ENCODE measurements around the gene WNT9A.
"Not testable (repeated sequence)": the region's sequence is repeated elsewhere in the genome, so short reads cannot be mapped to it uniquely, and the experiment has no call there.

WNT9A gene

GRCh38 chr1:227887697-227888403, 59.9 kb downstream of the WNT9A start:
- peak overlapping the region; percentile 56 to 68 for H3K4me3 ChIP-seq (ENCODE audit: low read depth in 1 of 2, low read length in 2 of 2)
- peak overlapping the region; percentile 76 for H3K9ac ChIP-seq (ENCODE audit: low read length)
- no peaks in the 10 kb centered on the region for H3K27me3 ChIP-seq (ENCODE audit: control insufficient read depth in 1 of 2, insufficient read depth in 2 of 2, low read length in 2 of 2)
- H3K27ac ChIP-seq (ENCODE audit: low read depth, low read length): peak overlapping the region; percentile 95
- H3K36me3 ChIP-seq (ENCODE audit: insufficient read depth, low read length): no peaks in the 10 kb centered on the region
- no peaks in the 10 kb centered on the region for H3K9me3 ChIP-seq (ENCODE audit: low read length)
- peaks cover 18% of the 10 kb centered on the region for H3K4me1 ChIP-seq (ENCODE audit: insufficient read depth, low read length)

- Histone ChIP-seq H3K27ac (ENCODE audit: low read depth, low read length) (peak overlapping the region; percentile 95), H3K27me3 (ENCODE audit: control insufficient read depth in 1 of 2, insufficient read depth in 2 of 2, low read length in 2 of 2) (no peaks in the 10 kb centered on the region), H3K36me3 (ENCODE audit: insufficient read depth, low read length) (no peaks in the 10 kb centered on the region), H3K4me3 (ENCODE audit: low read depth in 1 of 2, low read length in 2 of 2) (peak overlapping the region; percentile 56 to 68), H3K4me1 (ENCODE audit: insufficient read depth, low read length) (peaks cover 18% of the 10 kb centered on the region), H3K9ac (ENCODE audit: low read length) (peak overlapping the region; percentile 76), H3K9me3 (ENCODE audit: low read length) (no peaks in the 10 kb centered on the region)
Observed at GRCh38 chr1:227886993-227887696, 60.6 kb downstream of the WNT9A start.

- peaks cover 18% of the 10 kb centered on the region for H3K4me1 ChIP-seq (ENCODE audit: insufficient read depth, low read length)
- H3K9me3 ChIP-seq (ENCODE audit: low read length): no peaks in the 10 kb centered on the region
- no peaks in the 10 kb centered on the region for H3K27me3 ChIP-seq (ENCODE audit: control insufficient read depth in 1 of 2, insufficient read depth in 2 of 2, low read length in 2 of 2)
- peak overlapping the region; percentile 95 for H3K27ac ChIP-seq (ENCODE audit: low read depth, low read length)
- H3K36me3 ChIP-seq (ENCODE audit: insufficient read depth, low read length): no peaks in the 10 kb centered on the region
- H3K4me3 ChIP-seq (ENCODE audit: low read depth in 1 of 2, low read length in 2 of 2): peak overlapping the region; percentile 2 to 68
- no peak overlapping the region for H3K9ac ChIP-seq (ENCODE audit: low read length)
Observed at GRCh38 chr1:227886503-227886961, 61.2 kb downstream of the WNT9A start.

- H3K27ac ChIP-seq (ENCODE audit: low read depth, low read length): peak overlapping the region; percentile 95
- no peaks in the 10 kb centered on the region for H3K9me3 ChIP-seq (ENCODE audit: low read length)
- peak overlapping the region; percentile 2 to 68 for H3K4me3 ChIP-seq (ENCODE audit: low read depth in 1 of 2, low read length in 2 of 2)
- H3K27me3 ChIP-seq (ENCODE audit: control insufficient read depth in 1 of 2, insufficient read depth in 2 of 2, low read length in 2 of 2): no peaks in the 10 kb centered on the region
- no peak overlapping the region for H3K9ac ChIP-seq (ENCODE audit: low read length)
- H3K36me3 ChIP-seq (ENCODE audit: insufficient read depth, low read length): no peaks in the 10 kb centered on the region
- H3K4me1 ChIP-seq (ENCODE audit: insufficient read depth, low read length): peaks cover 18% of the 10 kb centered on the region
Observed at GRCh38 chr1:227885648-227886502, 61.9 kb downstream of the WNT9A start.

- Histone ChIP-seq H3K36me3 (ENCODE audit: insufficient read depth, low read length) (no peaks in the 10 kb centered on the region), H3K4me1 (ENCODE audit: insufficient read depth, low read length) (peaks cover 18% of the 10 kb centered on the region), H3K9me3 (ENCODE audit: low read length) (no peaks in the 10 kb centered on the region), H3K4me3 (ENCODE audit: low read depth in 1 of 2, low read length in 2 of 2) (peak overlapping the region; percentile 2 to 68), H3K27ac (ENCODE audit: low read depth, low read length) (peak overlapping the region; percentile 95), H3K9ac (ENCODE audit: low read length) (no peak overlapping the region), H3K27me3 (ENCODE audit: control insufficient read depth in 1 of 2, insufficient read depth in 2 of 2, low read length in 2 of 2) (no peaks in the 10 kb centered on the region)
Observed at GRCh38 chr1:227885135-227885647, 62.5 kb downstream of the WNT9A start.

- Histone ChIP-seq H3K9me3 (ENCODE audit: low read length) (no peaks in the 10 kb centered on the region), H3K36me3 (ENCODE audit: insufficient read depth, low read length) (no peaks in the 10 kb centered on the region), H3K4me3 (ENCODE audit: low read depth in 1 of 2, low read length in 2 of 2) (no peak overlapping the region), H3K27me3 (ENCODE audit: control insufficient read depth in 1 of 2, insufficient read depth in 2 of 2, low read length in 2 of 2) (no peaks in the 10 kb centered on the region), H3K4me1 (ENCODE audit: insufficient read depth, low read length) (peaks cover 18% of the 10 kb centered on the region), H3K27ac (ENCODE audit: low read depth, low read length) (no peak overlapping the region), H3K9ac (ENCODE audit: low read length) (no peak overlapping the region)
Observed at GRCh38 chr1:227884370-227885134, 63.2 kb downstream of the WNT9A start.

GRCh38 chr1:227883641-227884301, 64.0 kb downstream of the WNT9A start:
- no peaks in the 10 kb centered on the region for H3K27me3 ChIP-seq (ENCODE audit: control insufficient read depth in 1 of 2, insufficient read depth in 2 of 2, low read length in 2 of 2)
- H3K27ac ChIP-seq (ENCODE audit: low read depth, low read length): no peak overlapping the region
- H3K4me1 ChIP-seq (ENCODE audit: insufficient read depth, low read length): peaks cover 18% of the 10 kb centered on the region
- H3K9ac ChIP-seq (ENCODE audit: low read length): no peak overlapping the region
- no peaks in the 10 kb centered on the region for H3K9me3 ChIP-seq (ENCODE audit: low read length)
- H3K36me3 ChIP-seq (ENCODE audit: insufficient read depth, low read length): no peaks in the 10 kb centered on the region
- no peak overlapping the region for H3K4me3 ChIP-seq (ENCODE audit: low read depth in 1 of 2, low read length in 2 of 2)

- no peak overlapping the region for H3K27ac ChIP-seq (ENCODE audit: low read depth, low read length)
- no peaks in the 10 kb centered on the region for H3K36me3 ChIP-seq (ENCODE audit: insufficient read depth, low read length)
- H3K4me1 ChIP-seq (ENCODE audit: insufficient read depth, low read length): peaks cover 18% of the 10 kb centered on the region
- no peak overlapping the region for H3K4me3 ChIP-seq (ENCODE audit: low read depth in 1 of 2, low read length in 2 of 2)
- no peaks in the 10 kb centered on the region for H3K9me3 ChIP-seq (ENCODE audit: low read length)
- no peak overlapping the region for H3K9ac ChIP-seq (ENCODE audit: low read length)
- no peaks in the 10 kb centered on the region for H3K27me3 ChIP-seq (ENCODE audit: control insufficient read depth in 1 of 2, insufficient read depth in 2 of 2, low read length in 2 of 2)
Observed at GRCh38 chr1:227883073-227883520, 64.6 kb downstream of the WNT9A start.

- no peaks in the 10 kb centered on the region for H3K27me3 ChIP-seq (ENCODE audit: control insufficient read depth in 1 of 2, insufficient read depth in 2 of 2, low read length in 2 of 2)
- no peaks in the 10 kb centered on the region for H3K9me3 ChIP-seq (ENCODE audit: low read length)
- no peak overlapping the region for H3K27ac ChIP-seq (ENCODE audit: low read depth, low read length)
- no peak overlapping the region for H3K9ac ChIP-seq (ENCODE audit: low read length)
- no peak overlapping the region for H3K4me3 ChIP-seq (ENCODE audit: low read depth in 1 of 2, low read length in 2 of 2)
- no peaks in the 10 kb centered on the region for H3K36me3 ChIP-seq (ENCODE audit: insufficient read depth, low read length)
- H3K4me1 ChIP-seq (ENCODE audit: insufficient read depth, low read length): peaks cover 4% of the 10 kb centered on the region
Observed at GRCh38 chr1:227880342-227880924, 67.3 kb downstream of the WNT9A start.

GRCh38 chr1:227877810-227878209, 69.9 kb downstream of the WNT9A start:
- H3K9ac ChIP-seq (ENCODE audit: low read length); H3K9me3 ChIP-seq (ENCODE audit: low read length); H3K36me3 ChIP-seq (ENCODE audit: insufficient read depth, low read length); H3K27me3 ChIP-seq (ENCODE audit: control insufficient read depth in 1 of 2, insufficient read depth in 2 of 2, low read length in 2 of 2); H3K4me1 ChIP-seq (ENCODE audit: insufficient read depth, low read length); H3K4me3 ChIP-seq (ENCODE audit: low read depth in 1 of 2, low read length in 2 of 2); H3K27ac ChIP-seq (ENCODE audit: low read depth, low read length): not testable (repeated sequence)

All from muscle layer of colon (tissue), 2 donors.